ENCODE data around the gene FMO2. TPM values are rescaled to one million over a fixed set of nuclear protein-coding genes. Genes with fewer than 3 reads are reported as not detected.
A peak's percentile ranks its signal among the peaks of the same experiment; 100 is the strongest.

The FMO2 gene
- total RNA-seq, 2 experiments from 2014 or later: not detected

GRCh38 chr1:171180670-171181069 is 4.4 kb upstream of the FMO2 start:
- no peak overlapping the region for H3K4me3 Mint-ChIP-seq
- DNase-seq (no peak), ATAC-seq (no peak)
- intact Hi-C loops (cut with micrococcal nuclease): no loop called here
- no peaks in the 10 kb centered on the region for H3K9me3 Mint-ChIP-seq
- no peaks in the 10 kb centered on the region for H3K36me3 Mint-ChIP-seq (ENCODE audit: low read depth)
- TF ChIP-seq, protein P1, sequence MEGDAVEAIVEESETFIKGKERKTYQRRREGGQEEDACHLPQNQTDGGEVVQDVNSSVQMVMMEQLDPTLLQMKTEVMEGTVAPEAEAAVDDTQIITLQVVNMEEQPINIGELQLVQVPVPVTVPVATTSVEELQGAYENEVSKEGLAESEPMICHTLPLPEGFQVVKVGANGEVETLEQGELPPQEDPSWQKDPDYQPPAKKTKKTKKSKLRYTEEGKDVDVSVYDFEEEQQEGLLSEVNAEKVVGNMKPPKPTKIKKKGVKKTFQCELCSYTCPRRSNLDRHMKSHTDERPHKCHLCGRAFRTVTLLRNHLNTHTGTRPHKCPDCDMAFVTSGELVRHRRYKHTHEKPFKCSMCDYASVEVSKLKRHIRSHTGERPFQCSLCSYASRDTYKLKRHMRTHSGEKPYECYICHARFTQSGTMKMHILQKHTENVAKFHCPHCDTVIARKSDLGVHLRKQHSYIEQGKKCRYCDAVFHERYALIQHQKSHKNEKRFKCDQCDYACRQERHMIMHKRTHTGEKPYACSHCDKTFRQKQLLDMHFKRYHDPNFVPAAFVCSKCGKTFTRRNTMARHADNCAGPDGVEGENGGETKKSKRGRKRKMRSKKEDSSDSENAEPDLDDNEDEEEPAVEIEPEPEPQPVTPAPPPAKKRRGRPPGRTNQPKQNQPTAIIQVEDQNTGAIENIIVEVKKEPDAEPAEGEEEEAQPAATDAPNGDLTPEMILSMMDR (IDR thresholded peaks at IDR 0.05): no peak
- H3K27ac Mint-ChIP-seq: no peak overlapping the region
- H3K4me1 Mint-ChIP-seq (ENCODE audit: low read depth): no peaks in the 10 kb centered on the region
- ChIA-PET POLR2A (no interaction called here), CTCF (no interaction called here)
- peaks cover 8% of the 10 kb centered on the region for H3K27me3 Mint-ChIP-seq

GRCh38 chr1:171188388-171189266 is 3.5 kb downstream of the FMO2 start:
- POLR2A ChIA-PET: no interaction called here

GRCh38 chr1:171191992-171192391 is 6.9 kb downstream of the FMO2 start:
- no peak overlapping the region for H3K4me3 Mint-ChIP-seq
- intact Hi-C loops (cut with micrococcal nuclease): no loop called here
- CTCF ChIA-PET: no interaction called here
- no peaks in the 10 kb centered on the region for H3K9me3 Mint-ChIP-seq
- POLR2A ChIA-PET: no interaction called here
- no peak overlapping the region for H3K27ac Mint-ChIP-seq
- no peaks in the 10 kb centered on the region for H3K36me3 Mint-ChIP-seq (ENCODE audit: low read depth)
- no peak for DNase-seq
- H3K27me3 Mint-ChIP-seq: peaks cover 9% of the 10 kb centered on the region
- ATAC-seq: no peak
- TF ChIP-seq, protein P1 (IDR thresholded peaks at IDR 0.05): no peak
- no peaks in the 10 kb centered on the region for H3K4me1 Mint-ChIP-seq (ENCODE audit: low read depth)

More at GRCh38 chr1:171188388-171189266, 3.5 kb downstream of the FMO2 start:
- peak; percentile 53 for ATAC-seq
- Mint-ChIP-seq H3K4me1 (ENCODE audit: low read depth) (no peaks in the 10 kb centered on the region), H3K36me3 (ENCODE audit: low read depth) (no peaks in the 10 kb centered on the region), H3K9me3 (no peaks in the 10 kb centered on the region), H3K4me3 (no peak overlapping the region), H3K27me3 (peaks cover 11% of the 10 kb centered on the region), H3K27ac (no peak overlapping the region)
- TF ChIP-seq, protein P1 (IDR thresholded peaks at IDR 0.05): peak; percentile 82
- CTCF ChIA-PET: interaction anchor here (0.7 to 1.2 kb wide), 8 partner anchors 9 to 543 kb away, joined by 3 to 7 read pairs (median 4); partner anchors contain the start of gene FMO4
- intact Hi-C loops (cut with micrococcal nuclease): no loop called here
- DNase-seq: peak; percentile 67

DNA sequence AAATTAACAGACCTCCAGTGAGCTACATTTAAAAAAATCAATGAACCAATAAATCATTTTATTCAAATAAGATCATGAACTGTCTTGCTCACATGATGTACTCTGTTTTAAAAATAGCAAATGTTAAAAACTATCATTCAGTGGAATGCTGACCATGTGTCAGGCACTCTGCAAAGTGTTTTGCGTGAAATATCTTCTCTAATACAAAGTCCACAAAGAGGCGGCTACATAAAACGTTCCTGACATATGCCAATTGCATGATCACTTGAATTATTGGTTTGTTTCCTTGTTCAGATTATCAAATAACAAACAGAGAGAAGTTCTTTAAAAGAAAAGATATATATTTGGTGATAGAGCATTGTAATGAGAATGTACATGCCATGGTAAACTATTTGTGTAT is 10.7 kb downstream of the FMO2 start:
- ChIA-PET CTCF (no interaction called here), POLR2A (no interaction called here)
- H3K27me3 Mint-ChIP-seq: peaks cover 3% of the 10 kb centered on the region
- TF ChIP-seq, protein P1 (IDR thresholded peaks at IDR 0.05): no peak
- no peak overlapping the region for H3K27ac Mint-ChIP-seq
- no peaks in the 10 kb centered on the region for H3K36me3 Mint-ChIP-seq (ENCODE audit: low read depth)
- H3K4me1 Mint-ChIP-seq (ENCODE audit: low read depth): no peaks in the 10 kb centered on the region
- H3K4me3 Mint-ChIP-seq: no peak overlapping the region
- ATAC-seq: no peak
- H3K9me3 Mint-ChIP-seq: no peaks in the 10 kb centered on the region
- no peak for DNase-seq
- intact Hi-C loops (cut with micrococcal nuclease): no loop called here

GRCh38 chr1:171196351-171196750 is 11.3 kb downstream of the FMO2 start:
- Mint-ChIP-seq H3K4me1 (ENCODE audit: low read depth) (no peaks in the 10 kb centered on the region), H3K27ac (no peak overlapping the region), H3K4me3 (no peak overlapping the region), H3K36me3 (ENCODE audit: low read depth) (no peaks in the 10 kb centered on the region), H3K27me3 (peaks cover 3% of the 10 kb centered on the region), H3K9me3 (no peaks in the 10 kb centered on the region)
- intact Hi-C loops (cut with micrococcal nuclease): no loop called here
- ATAC-seq (no peak), DNase-seq (no peak)
- POLR2A ChIA-PET: no interaction called here
- TF ChIP-seq, protein P1 (IDR thresholded peaks at IDR 0.05): no peak
- CTCF ChIA-PET: no interaction called here

Data from activated CD8-positive, alpha-beta T cell treated with anti-CD3 and anti-CD28 coated beads for 36 hours (primary cell).